KMS-11 (cell line): ENCODE measurements around the gene CXCL5.

Experiments
- H2AFZ ChIP-seq: fragments of 200-600 bp; sonication (generic); 2 replicates; pipeline ENCODE4 v1.6.1; 2016; ENCODE audit warnings: antibody characterized with exemption, mixed run types, low read depth
- H3K27ac ChIP-seq: fragments of 200-600 bp; sonication (generic); 2 replicates; pipeline ENCODE4 v1.6.1; 2016; ENCODE audit warnings: mild to moderate bottlenecking, mixed run types
- H3K27me3 ChIP-seq: fragments of 200-600 bp; sonication (generic); 2 replicates; pipeline ENCODE4 v1.6.1; 2017; ENCODE audit warnings: mild to moderate bottlenecking, low read depth, mixed run types, moderate library complexity; ENCODE audit not compliant: insufficient read depth
- H3K36me3 ChIP-seq: fragments of 200-600 bp; sonication (generic); 2 replicates; pipeline ENCODE4 v1.6.1; 2017; ENCODE audit warnings: mild to moderate bottlenecking, mixed run types; ENCODE audit not compliant: insufficient read depth
- H3K4me1 ChIP-seq: fragments of 200-600 bp; sonication (generic); 2 replicates; pipeline ENCODE4 v1.6.1; 2016; ENCODE audit warnings: mild to moderate bottlenecking, low read depth, mixed run types; ENCODE audit not compliant: poor library complexity, severe bottlenecking
- H3K4me2 ChIP-seq: fragments of 200-600 bp; sonication (generic); 2 replicates; pipeline ENCODE4 v1.7.0; 2016; ENCODE audit warnings: mild to moderate bottlenecking, mixed run types
- H3K4me3 ChIP-seq: fragments of 200-600 bp; sonication (generic); IDR thresholded peaks from 2 replicates; pipeline ENCODE4 v1.6.1; 2017; ENCODE audit warnings: low read depth, low read length, mixed read lengths; ENCODE audit not compliant: insufficient read depth
- H3K79me2 ChIP-seq: fragments of 200-600 bp; sonication (generic); 2 replicates; pipeline ENCODE4 v1.6.1; 2016; ENCODE audit warnings: low read depth, mixed run types; ENCODE audit not compliant: insufficient read depth
- H3K9ac ChIP-seq: fragments of 200-600 bp; sonication (generic); 2 replicates; pipeline ENCODE4 v1.6.1; 2016; ENCODE audit warnings: mild to moderate bottlenecking, mixed run types
- H4K20me1 ChIP-seq: fragments of 200-600 bp; sonication (generic); 2 replicates; pipeline ENCODE4 v1.6.1; 2016; ENCODE audit warnings: mild to moderate bottlenecking, mixed run types; ENCODE audit not compliant: insufficient read depth
- CTCF ChIP-seq: fragments of 200-600 bp; sonication (generic); conservative IDR thresholded peaks from 2 replicates; pipeline ENCODE4 v1.6.1; 2017; ENCODE audit warnings: low read depth, mild to moderate bottlenecking, antibody characterized with exemption, low read length, moderate library complexity, mixed read lengths

The CXCL5 gene

GRCh38 chr4:74015126-74015780 lies 16.8 kb upstream of the CXCL5 start:
- Histone ChIP-seq H3K9ac (no peak overlapping the region), H3K27me3 (no peaks in the 10 kb centered on the region), H3K79me2 (no peaks in the 10 kb centered on the region), H3K36me3 (no peaks in the 10 kb centered on the region), H3K27ac (no peak overlapping the region), H4K20me1 (no peaks in the 10 kb centered on the region), H3K4me2 (no peak overlapping the region), H3K4me3 (no peak overlapping the region), H3K4me1 (no peaks in the 10 kb centered on the region), H2AFZ (no peak overlapping the region)
- TF ChIP-seq CTCF: no peak

- no peak overlapping the region for H3K9ac ChIP-seq
- TF ChIP-seq CTCF: no peak
- no peak overlapping the region for H3K27ac ChIP-seq
- no peak overlapping the region for H3K4me3 ChIP-seq
- no peaks in the 10 kb centered on the region for H4K20me1 ChIP-seq
- H3K27me3 ChIP-seq: no peaks in the 10 kb centered on the region
- no peaks in the 10 kb centered on the region for H3K4me1 ChIP-seq
- H2AFZ ChIP-seq: no peak overlapping the region
- no peaks in the 10 kb centered on the region for H3K36me3 ChIP-seq
- H3K79me2 ChIP-seq: no peaks in the 10 kb centered on the region
- no peak overlapping the region for H3K4me2 ChIP-seq
These were observed 15.9 kb upstream of the CXCL5 start for GRCh38 chr4:74014332-74014731.

GRCh38 chr4:74013264-74013663 lies 14.8 kb upstream of the CXCL5 start:
- H2AFZ ChIP-seq: no peak overlapping the region
- H3K9ac ChIP-seq: no peak overlapping the region
- H3K27ac ChIP-seq: no peak overlapping the region
- no peaks in the 10 kb centered on the region for H3K79me2 ChIP-seq
- no peaks in the 10 kb centered on the region for H3K4me1 ChIP-seq
- no peak overlapping the region for H3K4me2 ChIP-seq
- H4K20me1 ChIP-seq: no peaks in the 10 kb centered on the region
- H3K36me3 ChIP-seq: no peaks in the 10 kb centered on the region
- H3K4me3 ChIP-seq: no peak overlapping the region
- TF ChIP-seq CTCF: no peak
- no peaks in the 10 kb centered on the region for H3K27me3 ChIP-seq

- no peaks in the 10 kb centered on the region for H3K4me1 ChIP-seq
- H3K27ac ChIP-seq: no peak overlapping the region
- H3K36me3 ChIP-seq: no peaks in the 10 kb centered on the region
- H2AFZ ChIP-seq: no peak overlapping the region
- no peak overlapping the region for H3K4me3 ChIP-seq
- no peaks in the 10 kb centered on the region for H3K79me2 ChIP-seq
- no peak overlapping the region for H3K4me2 ChIP-seq
- H4K20me1 ChIP-seq: no peaks in the 10 kb centered on the region
- H3K9ac ChIP-seq: no peak overlapping the region
- H3K27me3 ChIP-seq: no peaks in the 10 kb centered on the region
- no peak for TF ChIP-seq CTCF
These were observed 13.7 kb upstream of the CXCL5 start for GRCh38 chr4:74012130-74012529.
